Forelimb muscle (tissue), 1 donor: ENCODE measurements around the gene DHCR24. TPM values are rescaled to one million over a fixed set of nuclear protein-coding genes. Genes with fewer than 3 reads are reported as not detected.

Experiments
- DNase-seq: peaks from one replicate; pipeline ENCODE4 v3.0.0-alpha.2; 2013; ENCODE audit warnings: low read depth
- polyA plus RNA-seq: library from polyadenylated mRNA; unstranded; fragments of 120-200 nt; gene quantifications from one replicate; pipeline ENCODE4 v1.2.1, GENCODE V29; 2013; ENCODE audit not compliant: insufficient read length

The DHCR24 gene
- polyA plus RNA-seq, 1 donor, result 19.2 TPM

- DNase-seq, result no peak
Observed at GRCh38 chr1:54864460-54865208, 22.4 kb downstream of the DHCR24 start.

GRCh38 chr1:54863267-54863665, 23.7 kb downstream of the DHCR24 start:
- DNase-seq, result no peak

- no peak for DNase-seq
Observed at GRCh38 chr1:54861070-54861761, 25.8 kb downstream of the DHCR24 start.

GRCh38 chr1:54859700-54860391, 27.1 kb downstream of the DHCR24 start:
- DNase-seq, result no peak

- no peak for DNase-seq
Observed at GRCh38 chr1:54857746-54858561, 29.0 kb downstream of the DHCR24 start.

GRCh38 chr1:54857141-54857540, 29.9 kb downstream of the DHCR24 start:
- no peak for DNase-seq

GRCh38 chr1:54854381-54855020, 32.5 kb downstream of the DHCR24 start:
- no peak for DNase-seq

- no peak for DNase-seq
Observed at GRCh38 chr1:54853793-54854370, 33.1 kb downstream of the DHCR24 start.

- no peak for DNase-seq
Observed at GRCh38 chr1:54853096-54853792, 33.8 kb downstream of the DHCR24 start.

- DNase-seq, result no peak
Observed at GRCh38 chr1:54851936-54852524, 35.0 kb downstream of the DHCR24 start.

- DNase-seq, result no peak
Observed at GRCh38 chr1:54851406-54851805, 35.6 kb downstream of the DHCR24 start.

- no peak for DNase-seq
Observed at GRCh38 chr1:54850737-54851136, 36.3 kb downstream of the DHCR24 start.

- DNase-seq, result no peak
Observed at GRCh38 chr1:54850069-54850730, 36.8 kb downstream of the DHCR24 start.

- no peak for DNase-seq
Observed at GRCh38 chr1:54849219-54850068, 37.6 kb downstream of the DHCR24 start.

- no peak for DNase-seq
Observed at GRCh38 chr1:54848134-54848948, 38.7 kb downstream of the DHCR24 start.

- DNase-seq, result no peak
Observed at GRCh38 chr1:54846716-54847284, 40.2 kb downstream of the DHCR24 start.

- DNase-seq, result no peak
Observed at GRCh38 chr1:54846301-54846700, 40.7 kb downstream of the DHCR24 start.
